Fibroblast of skin of left biceps (primary cell): ENCODE results near the gene MTRFR.
"Not testable (repeated sequence)": the region's sequence is repeated elsewhere in the genome, so short reads cannot be mapped to it uniquely, and the experiment has no call there.

ENCODE experiments used
- DNase-seq, 2 experiments: peaks; one replicate each; pipeline ENCODE4 v3.0.0-alpha.2; 2013; ENCODE audit warnings: low read depth in 2 of 2

Gene MTRFR

GRCh38 chr12:123248996-123249741 is 15.9 kb downstream of the MTRFR start:
- not testable (repeated sequence) for DNase-seq

GRCh38 chr12:123250471-123251383 is 17.5 kb downstream of the MTRFR start:
- DNase-seq, result no peak

GRCh38 chr12:123251403-123252076 is 18.3 kb downstream of the MTRFR start:
- DNase-seq, result no peak

- DNase-seq, result not testable (repeated sequence)
Measured at GRCh38 chr12:123252365-123252764, 19.1 kb downstream of the MTRFR start.

GRCh38 chr12:123253641-123254459 is 20.6 kb downstream of the MTRFR start:
- DNase-seq, result no peak

GRCh38 chr12:123254853-123255446 is 21.7 kb downstream of the MTRFR start:
- no peak for DNase-seq

GRCh38 chr12:123258593-123258992 is 25.4 kb downstream of the MTRFR start:
- no peak for DNase-seq

- no peak for DNase-seq
Measured at GRCh38 chr12:123260081-123260480, 26.8 kb downstream of the MTRFR start.

- no peak for DNase-seq
Measured at GRCh38 chr12:123261196-123261595, 28.0 kb downstream of the MTRFR start.

- DNase-seq, result no peak
Measured at GRCh38 chr12:123263196-123263817, 30.1 kb downstream of the MTRFR start.

- no peak for DNase-seq
Measured at GRCh38 chr12:123264642-123265041, 31.4 kb downstream of the MTRFR start.

- no peak for DNase-seq
Measured at GRCh38 chr12:123265851-123266678, 32.8 kb downstream of the MTRFR start.

GRCh38 chr12:123266679-123267277 is 33.5 kb downstream of the MTRFR start:
- no peak for DNase-seq

- DNase-seq, result no peak
Measured at GRCh38 chr12:123267335-123267920, 34.2 kb downstream of the MTRFR start.

GRCh38 chr12:123267991-123268843 is 35.0 kb downstream of the MTRFR start:
- DNase-seq, result no peak

- no peak for DNase-seq
Measured at GRCh38 chr12:123268850-123269249, 35.6 kb downstream of the MTRFR start.

GRCh38 chr12:123269395-123269892 is 36.2 kb downstream of the MTRFR start:
- DNase-seq, result peak; percentile 41 to 45

- no peak for DNase-seq
Measured at GRCh38 chr12:123269896-123270213, 36.6 kb downstream of the MTRFR start.
